Sigmoid colon (tissue), 7 donors: ENCODE measurements around the gene PLEKHS1. TPM values are rescaled to one million over a fixed set of nuclear protein-coding genes. Genes with fewer than 3 reads are reported as not detected.
A peak's percentile ranks its signal among the peaks of the same experiment; 100 is the strongest.

Experiments
- DNase-seq: peaks from one replicate; pipeline ENCODE4 v3.0.0-alpha.2; 2019
- H3K27ac ChIP-seq, 4 donors: fragments of 200-600 bp; sonication (generic); one replicate each; pipeline ENCODE4 v1.5.1; 2016 to 2019; ENCODE audit warnings: mild to moderate bottlenecking in 1 of 4
- H3K27me3 ChIP-seq, 3 donors: fragments of 200-600 bp; sonication (generic); one replicate each; pipeline ENCODE4 v1.5.1; 2019; ENCODE audit warnings: mild to moderate bottlenecking in 1 of 3
- H3K36me3 ChIP-seq, 4 donors: fragments of 200-600 bp; sonication (generic); one replicate each; pipeline ENCODE4 v1.5.1; 2016 to 2019
- H3K4me1 ChIP-seq, 4 donors: fragments of 200-600 bp; sonication (generic); one replicate each; pipeline ENCODE4 v1.5.1; 2017 to 2019
- H3K4me3 ChIP-seq, 4 donors: fragments of 200-600 bp; sonication (generic); one replicate each; pipeline ENCODE4 v1.5.1; 2017 to 2019; ENCODE audit warnings: mild to moderate bottlenecking in 2 of 4, moderate library complexity in 1 of 4
- H3K9me3 ChIP-seq, 4 donors: fragments of 200-600 bp in 3 of 4; sonication (generic) in 3 of 4; one replicate each; pipeline versions ENCODE4 v1.5.1 to v1.6.1; 2013 to 2019
- CTCF ChIP-seq, 4 experiments: fragments of 450-650 bp in 3 of 4; fragments of 200-600 bp in 1 of 4; IDR thresholded peaks; one replicate each; pipeline ENCODE4 v1.5.1; 2016 to 2019; ENCODE audit warnings: antibody characterized with exemption in 4 of 4, mild to moderate bottlenecking in 3 of 4, moderate library complexity in 2 of 4
- EP300 ChIP-seq, 4 donors: sonication (generic); formaldehyde crosslinking; IDR thresholded peaks; one replicate each; pipeline ENCODE4 v1.6.1; 2017; ENCODE audit warnings: antibody characterized with exemption in 4 of 4
- POLR2A ChIP-seq, 2 donors: fragments of 450-650 bp; IDR thresholded peaks; one replicate each; pipeline ENCODE4 v1.6.1; 2016; ENCODE audit warnings: antibody characterized with exemption in 2 of 2, mild to moderate bottlenecking in 2 of 2, moderate library complexity in 2 of 2
- POLR2AphosphoS5 ChIP-seq, 4 donors: sonication (generic); formaldehyde crosslinking; IDR thresholded peaks; one replicate each; pipeline ENCODE4 v1.6.1; 2017; ENCODE audit warnings: antibody characterized with exemption in 4 of 4
- WGBS, 2 donors: extraction: QIAGEN DNeasy Blood & Tissue Kit; methylation state at CpG; one replicate each; pipeline ENCODE4 v1.1.7; 2013; 5-methylcytosine and 5-hydroxymethylcytosine counted together
- intact Hi-C: fragments of 100-400 bp; cut with DNase I; formaldehyde crosslinking; loops from one replicate; pipeline ENCODE4 v1.15.1; 2023
- polyA plus RNA-seq, 3 donors: library from polyadenylated mRNA; stranded (reverse); fragments of 200-250 nt; gene quantifications; one replicate each; pipeline ENCODE4 v1.2.3, GENCODE V29; 2013
- total RNA-seq, 4 donors: library from RNA; depleted of rRNA; stranded (reverse); fragments of >200 nt; gene quantifications; one replicate each; pipeline ENCODE4 v1.1.0, GENCODE V29; 2016
- donor health status: healthy with polysubstance abuse.
- donor health status: Bipolar disorder and iron deficiency.
- donor health status: healthy.

PLEKHS1 gene
- total and polyA plus RNA-seq, 7 donors, result 1.4 to 11.0 (median 3.6) TPM; not detected in 4

- Histone ChIP-seq H3K27me3 (no peaks in the 10 kb centered on the region), H3K9me3 (no peaks in the 10 kb centered on the region), H3K4me1 (peaks cover 0 to 10% (median 8%) of the 10 kb centered on the region in 4 donors), H3K27ac (peak overlapping the region in 1 of 4 donors; percentile 12), H3K36me3 (peaks cover 14 to 39% (median 16%) of the 10 kb centered on the region in 4 donors), H3K4me3 (no peak overlapping the region)
- no peak for TF ChIP-seq POLR2A (IDR thresholded peaks at IDR 0.05)
- no peak for TF ChIP-seq POLR2AphosphoS5 (IDR thresholded peaks at IDR 0.05)
- TF ChIP-seq CTCF (IDR thresholded peaks at IDR 0.05), result no peak
- no peak for TF ChIP-seq EP300 (IDR thresholded peaks at IDR 0.05)
- WGBS, 2 donors, result 85 to 88% methylated on average over 9 of the region's 9 CpGs
- no peak for DNase-seq
- intact Hi-C loops, result no loop called here
Observed at GRCh38 chr10:113732160-113732881, 19.2 kb upstream of the PLEKHS1 start.

GRCh38 chr10:113732966-113733365 is 18.5 kb upstream of the PLEKHS1 start:
- no peaks in the 10 kb centered on the region for H3K27me3 ChIP-seq
- no peak for TF ChIP-seq EP300 (IDR thresholded peaks at IDR 0.05)
- no peak for TF ChIP-seq CTCF (IDR thresholded peaks at IDR 0.05)
- H3K27ac ChIP-seq, result no peak overlapping the region
- H3K4me1 ChIP-seq, result peaks cover 0 to 10% (median 8%) of the 10 kb centered on the region in 4 donors
- intact Hi-C loops, result no loop called here
- H3K36me3 ChIP-seq, result peaks cover 11 to 35% (median 14%) of the 10 kb centered on the region in 4 donors
- DNase-seq, result no peak
- H3K9me3 ChIP-seq, result no peaks in the 10 kb centered on the region
- 61 to 76% methylated on average over 4 of the region's 4 CpGs for WGBS, 2 donors
- H3K4me3 ChIP-seq, result no peak overlapping the region

- no peak overlapping the region for H3K27ac ChIP-seq
- TF ChIP-seq POLR2AphosphoS5 (IDR thresholded peaks at IDR 0.05) (no peak), CTCF (IDR thresholded peaks at IDR 0.05) (no peak), EP300 (IDR thresholded peaks at IDR 0.05) (no peak), POLR2A (IDR thresholded peaks at IDR 0.05) (no peak)
- peaks cover 0 to 10% (median 8%) of the 10 kb centered on the region in 4 donors for H3K4me1 ChIP-seq
- H3K27me3 ChIP-seq, result no peaks in the 10 kb centered on the region
- no peaks in the 10 kb centered on the region for H3K9me3 ChIP-seq
- peaks cover 8 to 28% (median 14%) of the 10 kb centered on the region in 4 donors for H3K36me3 ChIP-seq
- DNase-seq, result no peak
- intact Hi-C loops, result no loop called here
- no peak overlapping the region for H3K4me3 ChIP-seq
- 78 to 90% methylated on average over 4 of the region's 4 CpGs for WGBS, 2 donors
Observed at GRCh38 chr10:113733635-113734034, 17.8 kb upstream of the PLEKHS1 start.

GRCh38 chr10:113735913-113736312 is 15.6 kb upstream of the PLEKHS1 start:
- H3K27me3 ChIP-seq, result no peaks in the 10 kb centered on the region

More at GRCh38 chr10:113735913-113736312, 15.6 kb upstream of the PLEKHS1 start:
- intact Hi-C loops, result no loop called here
- WGBS, 2 donors, result 5 to 18% methylated on average over 2 of the region's 2 CpGs
- no peak overlapping the region for H3K27ac ChIP-seq
- H3K9me3 ChIP-seq, result no peaks in the 10 kb centered on the region
- peaks cover 0 to 10% (median 8%) of the 10 kb centered on the region in 4 donors for H3K4me1 ChIP-seq
- TF ChIP-seq EP300 (IDR thresholded peaks at IDR 0.05) (no peak), CTCF (IDR thresholded peaks at IDR 0.05) (no peak), POLR2AphosphoS5 (IDR thresholded peaks at IDR 0.05) (no peak), POLR2A (IDR thresholded peaks at IDR 0.05) (no peak)
- peaks cover 0 to 7% (median 0%) of the 10 kb centered on the region in 4 donors for H3K36me3 ChIP-seq
- no peak for DNase-seq
- H3K4me3 ChIP-seq, result no peak overlapping the region
